ENCODE results near the gene ACBD6.
A peak's percentile ranks its signal among the peaks of the same experiment; 100 is the strongest.

The ACBD6 gene

GRCh38 chr1:180524915-180525714 lies 22.7 kb upstream of the ACBD6 start:
- no peak for DNase-seq

- no peak for DNase-seq
Measured at GRCh38 chr1:180524160-180524914, 22.0 kb upstream of the ACBD6 start.

- DNase-seq: no peak
Measured at GRCh38 chr1:180522213-180522515, 19.8 kb upstream of the ACBD6 start.

GRCh38 chr1:180521474-180522212 lies 19.3 kb upstream of the ACBD6 start:
- DNase-seq: no peak

GRCh38 chr1:180519846-180520245 lies 17.5 kb upstream of the ACBD6 start:
- DNase-seq: no peak

- peak; percentile 51 for DNase-seq
Measured at GRCh38 chr1:180515857-180516388, 13.5 kb upstream of the ACBD6 start.

- DNase-seq: no peak
Measured at GRCh38 chr1:180515364-180515763, 13.0 kb upstream of the ACBD6 start.

- DNase-seq: no peak
Measured at GRCh38 chr1:180513531-180513930, 11.2 kb upstream of the ACBD6 start.

GRCh38 chr1:180510882-180511281 lies 8.5 kb upstream of the ACBD6 start:
- DNase-seq: no peak

GRCh38 chr1:180508725-180509097 lies 6.3 kb upstream of the ACBD6 start:
- no peak for DNase-seq

- no peak for DNase-seq
Measured at GRCh38 chr1:180507795-180508724, 5.7 kb upstream of the ACBD6 start.

- no peak for DNase-seq
Measured at GRCh38 chr1:180505732-180506335, 3.5 kb upstream of the ACBD6 start.

GRCh38 chr1:180504186-180504585 lies 1.8 kb upstream of the ACBD6 start:
- DNase-seq: no peak

GRCh38 chr1:180503280-180503862 lies 994 bp upstream of the ACBD6 start:
- no peak for DNase-seq

GRCh38 chr1:180501865-180502360 lies 464 bp downstream of the ACBD6 start:
- DNase-seq: no peak

- DNase-seq: no peak
Measured at GRCh38 chr1:180500689-180501088, 1.7 kb downstream of the ACBD6 start.

- no peak for DNase-seq
Measured at GRCh38 chr1:180498594-180498993, 3.8 kb downstream of the ACBD6 start.

- DNase-seq: no peak
Measured at GRCh38 chr1:180497826-180498225, 4.6 kb downstream of the ACBD6 start.

GRCh38 chr1:180494370-180494769 lies 8.0 kb downstream of the ACBD6 start:
- no peak for DNase-seq

- DNase-seq: no peak
Measured at GRCh38 chr1:180489976-180490375, 12.4 kb downstream of the ACBD6 start.

- no peak for DNase-seq
Measured at GRCh38 chr1:180489313-180489712, 13.1 kb downstream of the ACBD6 start.
